Stimulated activated CD4-positive, alpha-beta T cell treated with anti-CD3 and anti-CD28 coated beads, Interleukin-12 subunit alpha, Interleukin-12 subunit beta, amount 100 ng/mL, for 24 hours (primary cell): ENCODE measurements around the gene MAS1.

Experiments used
- DNase-seq, 2 experiments: peaks; one replicate each; pipeline ENCODE4 v3.0.0-alpha.2; 2020; ENCODE audit warnings: low read depth in 2 of 2

Gene MAS1

DNA sequence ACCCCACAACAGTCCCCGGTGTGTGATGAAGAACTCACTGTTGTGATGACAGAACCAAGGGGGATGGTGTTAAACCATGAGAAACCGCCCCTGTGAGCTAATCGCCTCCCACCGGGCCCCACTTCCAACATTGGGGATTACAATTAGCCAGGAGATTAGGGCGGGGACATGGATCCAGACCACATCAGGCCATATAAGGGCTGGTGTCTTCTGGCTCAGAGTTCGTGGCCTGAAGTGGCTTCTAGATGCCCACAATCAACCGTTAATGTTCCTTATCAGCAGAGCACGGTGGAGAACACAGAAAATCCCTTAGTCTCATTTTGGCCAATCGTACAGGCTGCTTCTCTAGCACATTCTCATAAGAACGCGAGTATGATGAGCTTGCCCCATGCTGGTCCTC lies 10.9 kb upstream of the MAS1 start:
- no peak for DNase-seq

DNA sequence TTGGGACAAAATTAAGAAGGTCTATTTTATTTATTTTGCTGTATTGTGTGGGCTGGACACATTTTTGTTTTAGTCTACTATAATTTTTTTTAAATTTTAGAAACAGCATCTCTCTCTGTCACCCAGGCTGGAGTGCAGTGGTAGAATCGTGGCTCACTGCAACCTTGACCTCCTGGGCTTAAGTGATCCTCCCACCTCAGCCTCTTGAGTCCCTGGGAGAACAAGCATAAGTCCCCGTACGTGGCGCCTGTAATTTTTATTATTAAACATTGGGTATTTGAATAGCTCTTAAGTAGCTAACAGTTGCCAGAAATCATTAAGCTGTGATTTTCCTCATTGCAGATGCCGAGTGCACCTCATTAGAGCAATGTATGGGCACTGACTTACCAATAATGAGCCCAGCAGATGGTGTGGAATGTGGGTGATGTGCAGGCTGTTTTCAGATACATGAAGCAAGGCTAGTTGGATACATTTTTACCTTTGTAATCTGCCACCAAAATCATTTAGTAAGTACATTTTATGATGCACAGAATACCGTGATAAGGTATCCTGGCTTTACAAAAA lies 10.3 kb upstream of the MAS1 start:
- no peak for DNase-seq

- no peak for DNase-seq
These were observed 6.1 kb upstream of the MAS1 start for GRCh38 chr6:159884720-159885119.

DNA sequence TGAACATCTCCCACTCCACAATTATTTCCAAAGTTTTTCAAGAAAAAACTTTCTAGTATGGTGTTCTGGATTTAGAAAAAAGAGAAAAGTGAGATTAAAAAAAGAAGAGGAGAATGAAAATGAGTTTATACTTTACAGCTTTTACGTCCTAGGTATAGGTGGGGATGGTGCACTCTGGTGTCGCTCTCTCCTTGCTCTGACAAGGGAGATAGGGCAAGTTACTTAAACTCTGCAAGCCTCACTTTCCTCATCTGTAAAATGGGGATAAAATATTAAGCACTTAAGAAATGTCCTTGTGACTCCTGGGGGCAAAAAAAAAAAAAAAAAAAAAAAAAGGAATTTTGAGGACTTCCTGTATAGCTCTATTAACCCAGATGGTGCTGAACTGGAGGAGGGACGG lies 4.5 kb upstream of the MAS1 start:
- DNase-seq, result no peak

GRCh38 chr6:159887146-159887545 lies 3.6 kb upstream of the MAS1 start:
- no peak for DNase-seq

- no peak for DNase-seq
These were observed 3.0 kb upstream of the MAS1 start for GRCh38 chr6:159887761-159888160.

DNA sequence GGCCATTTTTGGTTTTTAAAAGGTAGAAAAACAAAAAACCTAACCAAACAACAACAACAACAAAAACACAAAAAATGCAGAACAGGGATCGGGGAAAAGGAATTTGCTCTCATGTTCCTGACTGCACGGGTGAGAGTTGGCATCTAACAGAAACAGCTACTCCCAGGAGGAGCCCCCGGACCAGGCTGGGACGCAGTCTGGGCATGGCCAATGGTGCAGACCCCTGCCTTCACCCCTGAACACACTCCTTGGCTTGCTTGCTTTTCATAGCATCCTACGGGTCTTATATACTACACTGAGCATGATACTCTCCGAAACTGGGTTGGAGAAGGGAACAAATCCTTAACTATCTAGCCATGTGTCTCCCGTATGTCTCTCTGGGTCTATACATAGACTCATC lies 587 bp upstream of the MAS1 start:
- DNase-seq, result no peak

DNA sequence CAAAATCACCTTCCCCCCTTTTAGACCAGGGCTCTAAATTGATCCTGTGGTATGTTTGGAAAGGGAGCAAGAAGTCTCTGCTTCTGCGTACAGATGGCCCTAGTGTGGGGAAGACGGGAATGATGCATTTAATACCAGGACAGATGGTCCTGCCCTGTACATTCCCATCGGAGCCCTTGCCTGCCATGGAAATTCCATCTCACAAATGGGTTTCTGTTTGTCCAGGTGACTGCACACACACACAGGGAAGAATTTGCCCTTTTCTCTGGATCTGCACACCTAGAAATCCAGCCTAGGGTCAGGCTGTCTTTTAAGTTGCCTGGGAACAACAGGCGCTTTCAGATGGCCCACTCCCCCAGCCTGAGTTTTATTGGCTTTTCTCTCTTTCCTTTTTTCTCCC lies 1.3 kb downstream of the MAS1 start:
- no peak for DNase-seq

DNA sequence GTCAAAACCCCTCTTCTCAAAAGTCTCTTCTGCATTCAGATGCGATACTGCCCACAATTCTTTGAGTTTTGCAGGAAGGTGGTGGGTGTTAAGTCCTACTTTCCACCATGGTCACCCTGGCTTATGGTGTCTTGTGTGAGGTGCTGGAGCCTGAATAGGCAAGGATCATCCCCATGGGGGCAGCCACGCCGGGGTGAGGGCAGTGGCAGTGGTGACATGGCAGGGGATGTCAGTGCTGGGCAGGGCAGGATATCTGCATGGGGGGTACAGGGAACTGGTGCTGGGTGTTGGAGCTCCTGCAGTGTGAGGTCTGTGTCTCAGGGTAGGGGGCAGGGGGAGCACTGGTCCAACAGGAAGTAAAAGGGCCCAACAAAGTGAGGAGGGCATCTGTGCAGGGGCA lies 2.3 kb downstream of the MAS1 start:
- DNase-seq, result no peak

DNA sequence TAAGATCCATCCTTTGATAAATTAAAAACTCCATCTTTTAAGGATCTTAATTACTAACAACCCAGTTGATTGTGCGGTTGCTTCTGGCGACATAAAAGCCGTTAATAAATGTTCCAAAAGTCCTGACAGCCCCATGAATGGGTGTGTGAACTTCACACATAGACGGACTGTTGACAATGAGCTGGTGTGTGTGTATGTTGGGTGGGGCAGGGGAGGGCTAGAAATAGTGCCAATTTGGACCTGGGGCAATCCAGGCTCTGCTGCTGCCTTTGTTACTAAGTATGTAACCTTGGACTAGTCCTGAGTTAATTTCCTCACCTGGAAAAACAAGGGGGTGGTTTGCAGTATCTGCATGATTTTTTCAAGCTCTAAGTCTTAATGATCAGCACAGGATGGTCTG lies 4.2 kb downstream of the MAS1 start:
- DNase-seq, result no peak

- DNase-seq, result no peak
These were observed 6.8 kb downstream of the MAS1 start for GRCh38 chr6:159897603-159898002.

DNA sequence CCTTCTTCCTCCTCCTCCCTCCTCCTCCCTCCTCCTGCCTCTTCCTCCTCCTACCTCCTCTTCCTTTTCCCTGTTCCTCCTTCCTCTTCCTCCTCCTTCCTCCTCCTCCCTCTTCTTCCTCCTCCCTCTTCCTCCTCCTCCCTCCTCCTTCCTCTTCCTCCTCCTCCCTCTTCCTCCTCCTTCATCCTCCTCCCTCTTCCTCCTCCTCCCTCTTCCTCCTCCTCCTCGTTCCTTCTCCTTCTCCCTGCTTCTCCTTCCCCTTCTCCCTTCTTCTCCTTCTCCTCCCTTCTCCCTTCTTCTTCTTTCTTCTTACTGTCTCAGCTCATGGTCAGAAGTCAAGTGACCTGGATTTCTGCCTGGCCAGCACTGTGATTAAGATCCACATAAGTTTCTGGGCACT lies 7.7 kb downstream of the MAS1 start:
- no peak for DNase-seq

DNA sequence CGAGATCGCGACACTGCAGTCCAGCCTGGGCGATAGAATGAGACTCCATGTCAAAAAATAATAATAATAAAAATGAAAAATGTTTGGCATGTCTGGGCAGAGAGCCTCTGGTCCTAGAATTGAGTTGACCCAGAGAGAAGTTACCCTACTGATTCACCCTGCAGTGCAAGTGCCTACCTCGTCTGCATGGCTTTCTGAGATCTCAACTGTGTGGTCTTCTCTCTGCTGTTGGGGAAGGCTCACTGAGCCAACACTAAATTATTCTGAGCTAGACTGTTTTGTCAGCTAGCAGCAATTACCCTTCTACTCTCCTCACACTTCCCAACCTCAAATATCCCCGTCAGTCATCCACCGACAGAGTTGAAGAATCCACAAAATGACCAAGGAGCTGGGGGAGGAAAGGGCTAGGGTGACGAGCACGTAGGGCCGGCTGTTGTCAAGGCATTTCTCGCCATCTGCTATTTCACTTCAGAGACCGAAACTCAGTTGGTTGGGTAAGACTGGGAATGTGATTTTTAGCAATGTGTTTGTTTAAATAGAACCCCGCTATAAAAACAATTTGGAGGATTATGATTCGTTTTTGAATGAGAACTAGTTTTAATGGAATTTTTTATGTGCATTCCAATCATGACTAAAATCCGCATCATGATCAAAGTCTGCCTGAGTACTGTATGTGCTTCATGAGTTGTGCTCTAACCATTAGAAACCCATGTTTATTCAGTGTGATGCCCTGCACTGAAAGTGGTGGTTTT lies 9.4 kb downstream of the MAS1 start:
- DNase-seq, result no peak

DNA sequence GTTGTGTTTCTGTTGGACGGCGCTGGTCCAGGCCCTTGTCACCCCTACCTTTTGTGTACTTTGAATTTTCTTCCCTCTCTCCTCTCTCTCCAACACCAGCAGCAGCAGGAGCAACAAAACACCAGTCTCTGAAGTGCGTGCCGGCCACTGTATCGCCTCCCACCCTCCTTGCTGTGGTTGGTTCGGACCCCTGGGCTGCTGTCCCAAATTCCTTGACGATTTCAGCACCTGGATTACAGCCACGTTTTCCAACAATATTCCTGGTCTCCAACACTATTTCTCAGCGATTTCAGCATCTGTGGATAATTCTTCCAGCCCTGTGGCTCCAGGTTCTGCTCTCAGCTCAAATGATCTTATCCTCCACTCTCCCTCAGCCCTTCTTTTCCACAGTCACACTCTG lies 11.8 kb downstream of the MAS1 start:
- DNase-seq, result no peak

GRCh38 chr6:159904497-159904911 lies 13.7 kb downstream of the MAS1 start:
- DNase-seq, result no peak

- DNase-seq, result no peak
These were observed 15.6 kb downstream of the MAS1 start for GRCh38 chr6:159906400-159906799.

GRCh38 chr6:159908535-159908934 lies 17.7 kb downstream of the MAS1 start:
- DNase-seq, result no peak

DNA sequence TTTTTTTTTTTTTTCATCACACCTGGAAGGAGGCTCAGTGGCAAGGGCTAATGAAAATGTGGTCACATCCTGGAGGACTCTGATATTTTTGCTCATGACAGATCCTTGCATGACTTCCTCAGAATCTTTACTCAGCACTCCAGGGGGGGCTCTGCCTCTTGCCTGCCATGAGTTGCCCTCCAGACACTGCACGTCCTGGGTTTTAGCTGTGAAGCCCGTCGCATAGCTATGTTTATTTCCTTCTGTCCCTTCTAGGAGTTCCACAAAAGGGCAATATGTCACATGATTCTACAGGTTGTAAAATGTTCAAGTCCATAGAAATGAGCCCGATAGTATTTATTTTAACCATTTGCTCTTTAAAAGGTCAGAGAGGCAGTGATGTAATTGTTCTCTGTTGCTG lies 18.2 kb downstream of the MAS1 start:
- DNase-seq, result no peak

DNA sequence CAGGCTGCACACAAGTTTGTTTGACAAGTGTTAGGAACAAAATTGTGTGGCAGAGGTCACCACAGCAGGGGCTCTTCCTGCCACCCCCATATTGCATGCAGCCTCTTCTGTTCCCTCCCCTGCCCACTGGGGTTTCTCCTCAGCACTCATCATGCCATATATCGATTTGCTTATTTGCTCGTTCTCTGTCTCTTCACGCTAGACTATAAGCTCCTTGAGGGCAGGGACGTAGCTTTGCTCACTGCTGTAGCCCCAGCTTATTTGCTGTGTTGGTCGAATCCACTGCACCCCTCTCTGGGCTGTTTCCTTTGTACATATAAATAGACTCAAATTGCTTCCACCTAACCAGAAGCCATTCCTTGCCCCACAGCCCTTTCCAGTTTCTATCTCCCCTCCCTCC lies 19.6 kb downstream of the MAS1 start:
- no peak for DNase-seq

- no peak for DNase-seq
These were observed 22.6 kb downstream of the MAS1 start for GRCh38 chr6:159913375-159913774.

DNA sequence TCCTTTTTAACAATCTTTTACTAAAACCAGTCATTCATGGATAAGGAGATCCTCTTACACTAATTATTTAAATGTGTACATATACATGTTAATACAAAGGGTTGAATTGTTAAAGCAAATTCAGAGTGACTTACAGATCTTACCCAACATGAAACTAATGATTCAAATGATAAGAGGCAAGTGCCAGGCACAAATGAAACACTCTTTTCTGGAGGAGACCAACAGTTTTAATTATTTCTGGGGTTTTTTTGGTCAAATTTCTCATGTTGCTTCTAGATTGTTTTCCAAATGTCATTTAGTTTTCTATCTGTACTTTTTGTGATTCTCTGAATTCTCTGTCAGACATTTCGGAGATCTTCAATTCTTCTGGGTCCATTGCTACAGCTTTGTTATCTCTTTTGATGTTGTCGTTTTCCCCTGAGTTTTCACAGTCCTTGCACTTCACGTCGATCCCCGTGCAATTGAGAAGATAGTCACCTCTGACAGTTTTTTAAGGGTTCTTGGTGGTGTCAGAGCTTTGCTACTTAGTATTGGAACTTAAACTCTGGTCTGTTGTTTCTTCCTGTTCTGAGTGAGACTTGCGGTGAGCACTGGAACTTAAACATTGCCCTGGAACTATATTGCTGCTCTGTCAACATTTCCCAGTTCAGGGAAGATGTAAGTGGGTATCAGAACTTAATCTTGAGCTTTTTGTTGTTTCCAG lies 23.2 kb downstream of the MAS1 start:
- DNase-seq, result no peak

- no peak for DNase-seq
These were observed 23.8 kb downstream of the MAS1 start for GRCh38 chr6:159914565-159914923.

GRCh38 chr6:159915397-159915796 lies 24.6 kb downstream of the MAS1 start:
- DNase-seq, result no peak
